Keratinocyte (primary cell): ENCODE data around the gene CC2D1A.

Experiments
- CTCF ChIP-seq, 3 experiments: IDR thresholded peaks in 1 of 3; conservative IDR thresholded peaks in 1 of 3; optimal IDR thresholded peaks in 1 of 3; 2 replicates in 2 of 3; 3 replicates in 1 of 3; pipeline versions ENCODE3 to v1.5.1; 2011; ENCODE audit warnings: low read length in 3 of 3, mild to moderate bottlenecking in 3 of 3, moderate library complexity in 2 of 3, control low read depth in 1 of 3, inconsistent platforms in 1 of 3; ENCODE audit not compliant: insufficient read depth in 2 of 3; ENCODE audit errors: extremely low read depth in 1 of 3
- EZH2 ChIP-seq: IDR thresholded peaks from one replicate; pipeline ENCODE4 v1.6.1; 2012; ENCODE audit warnings: inconsistent platforms, mild to moderate bottlenecking, low read length, moderate library complexity

DNA sequence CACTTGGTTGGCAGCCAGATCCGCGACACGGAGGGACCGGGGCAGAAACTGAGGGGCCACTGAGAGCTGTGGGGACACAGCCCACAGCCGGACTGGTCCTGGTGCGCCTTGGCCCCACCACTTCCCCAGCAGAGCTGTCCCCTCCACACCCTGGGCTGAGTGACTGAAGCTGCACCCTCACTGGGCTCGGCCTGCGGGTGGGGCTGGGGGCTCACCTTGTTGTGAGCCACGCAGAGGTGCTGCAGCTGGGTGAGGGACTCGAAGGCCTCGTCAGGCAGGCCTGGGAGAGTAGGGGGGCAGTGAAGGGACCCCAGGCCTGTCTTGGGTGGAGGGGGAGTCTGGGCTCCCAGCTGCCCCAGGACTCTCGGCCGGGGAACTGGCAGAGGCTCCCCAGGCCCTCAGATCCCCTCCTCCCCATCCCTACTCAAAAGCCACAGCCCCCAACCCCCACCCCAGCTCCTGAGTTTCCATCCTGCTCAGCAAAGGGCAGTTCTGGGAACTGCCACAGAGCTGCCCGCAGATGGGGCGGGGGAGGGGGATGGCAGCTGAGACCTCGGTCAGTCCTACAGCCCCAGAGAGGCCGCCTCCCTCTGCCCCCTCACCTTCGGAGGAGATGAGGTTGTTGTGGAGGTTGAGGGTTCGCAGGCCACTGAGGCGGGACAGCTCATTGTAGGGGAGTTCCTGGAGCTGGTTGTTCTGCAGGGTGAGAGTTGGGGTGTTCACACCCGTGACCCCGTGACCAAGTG is 29.9 kb downstream of the CC2D1A start:
- no peak for TF ChIP-seq EZH2
- no peak for TF ChIP-seq CTCF (optimal IDR thresholded peaks at IDR 0.05 in 1 of 3, IDR thresholded peaks at IDR 0.05 in 1 of 3, conservative IDR thresholded peaks at IDR 0.05 in 1 of 3; ENCODE audit: extremely low read depth in 1 of 3, insufficient read depth in 2 of 3, low read length in 3 of 3)
